ENCODE measurements around the gene PABPC1L.

Gene PABPC1L

DNA sequence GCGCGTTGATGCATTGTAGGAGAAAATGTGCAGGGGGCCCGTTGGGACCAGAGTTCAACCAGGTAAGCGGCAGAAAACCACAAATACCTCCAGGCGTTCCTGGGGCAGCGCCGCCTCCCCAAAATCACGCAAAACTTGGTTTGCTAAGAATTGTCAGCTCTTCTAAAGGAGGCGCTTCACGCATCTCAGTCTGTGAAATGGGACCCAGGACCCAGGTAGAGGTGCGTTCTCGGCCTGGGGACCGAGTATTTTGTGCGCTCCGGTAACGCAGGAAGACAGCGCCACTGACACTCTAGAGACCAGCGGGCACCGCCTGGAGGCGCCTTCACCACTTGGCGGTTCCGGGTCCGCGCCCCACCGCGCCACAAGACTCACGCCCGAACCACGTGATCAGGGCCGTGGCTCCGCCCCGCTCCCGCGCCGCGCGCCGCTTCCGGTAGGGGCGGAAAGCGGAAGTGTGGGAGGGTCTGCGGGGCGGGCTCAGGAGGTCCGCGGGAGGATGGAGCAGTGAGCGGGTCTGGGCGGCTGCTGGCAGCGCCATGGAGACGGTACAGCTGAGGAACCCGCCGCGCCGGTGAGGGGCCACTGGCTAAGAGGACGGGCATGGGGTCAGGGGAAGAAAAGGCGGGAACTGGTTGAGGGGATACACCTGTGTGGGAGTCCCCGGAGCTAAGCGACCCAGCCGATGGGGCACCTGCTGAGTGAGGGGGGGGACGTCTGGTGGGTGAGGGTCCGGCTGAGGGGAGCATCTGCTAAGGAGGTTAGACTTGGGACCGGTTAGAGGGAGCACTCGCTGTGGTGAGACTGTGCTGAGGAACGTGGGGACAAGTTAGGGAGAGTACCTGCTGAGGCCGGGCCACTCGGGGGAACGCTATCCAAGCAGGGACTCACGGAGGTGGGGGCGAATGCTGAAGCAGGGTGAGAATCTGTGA, 56.4 kb downstream of the PABPC1L start, which contains the start of gene STK4:
Gene STK4 (plus strand): TSS at position 483 of the 932 bp plus-strand sequence. CDS start 57 bp downstream, at position 540.
- peak; percentile 79 for DNase-seq (ENCODE audit: low read depth, low spot score)

DNA sequence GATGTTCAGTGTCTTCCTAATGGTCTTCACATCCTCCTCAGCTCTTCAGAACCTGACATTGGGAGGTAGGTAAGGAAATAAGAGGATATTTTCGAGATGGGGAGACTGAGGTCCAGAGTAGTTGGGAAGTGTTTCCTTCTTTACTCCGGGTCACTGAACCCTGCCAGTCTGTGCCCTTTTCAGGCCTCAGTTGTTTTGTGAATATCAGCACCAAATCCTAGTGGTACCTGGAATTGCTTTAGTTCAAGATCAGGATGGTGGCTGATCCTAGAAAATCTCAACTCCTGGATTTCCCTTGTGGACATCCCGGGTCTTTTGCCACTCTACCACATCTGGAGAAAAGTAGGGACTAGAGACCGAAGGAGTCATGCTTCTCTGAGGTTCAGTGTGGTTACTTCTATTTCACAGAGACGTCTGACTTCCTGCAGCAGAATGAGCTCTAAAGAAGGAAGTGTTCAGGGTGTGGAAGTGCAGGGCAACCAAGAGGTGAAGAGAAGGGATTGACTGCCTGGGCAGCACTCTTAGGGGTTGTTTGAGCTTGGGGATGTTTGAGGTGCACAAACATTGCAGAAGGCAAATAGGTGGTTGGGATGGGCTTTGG, 57.4 kb downstream of the PABPC1L start:
- no peak for DNase-seq (ENCODE audit: low read depth, low spot score)

DNA sequence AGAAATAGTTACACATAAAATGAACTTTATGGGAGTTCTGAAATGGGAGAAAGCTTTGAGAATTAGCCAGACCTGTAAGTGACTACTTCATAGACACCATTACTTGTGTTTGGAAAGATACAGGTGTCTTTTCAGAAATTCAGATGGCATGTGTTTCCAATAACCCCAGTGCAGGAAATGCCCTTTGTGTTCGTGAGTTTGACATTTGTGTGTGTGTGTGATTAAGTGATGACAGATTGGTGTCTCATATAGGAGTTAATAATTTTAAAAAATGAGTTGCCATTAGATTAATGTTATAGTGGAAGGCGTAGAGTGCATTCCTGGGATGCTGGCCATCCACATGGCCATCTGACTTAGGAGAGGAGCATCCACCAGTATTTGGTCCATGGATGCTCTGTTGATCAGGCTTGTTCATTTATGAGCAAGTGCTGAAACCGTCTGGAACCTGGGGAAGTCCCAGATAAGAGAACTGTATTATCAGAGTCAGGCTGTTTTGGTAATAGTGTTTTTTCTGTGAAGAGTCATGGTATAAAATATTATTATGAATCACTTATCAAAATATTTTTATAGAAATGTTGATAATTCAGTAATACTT, 59.5 kb downstream of the PABPC1L start:
- DNase-seq (ENCODE audit: low read depth, low spot score): no peak

- no peak for DNase-seq (ENCODE audit: low read depth, low spot score)
Measured at GRCh38 chr20:44970243-44970757, 60.4 kb downstream of the PABPC1L start.

DNA sequence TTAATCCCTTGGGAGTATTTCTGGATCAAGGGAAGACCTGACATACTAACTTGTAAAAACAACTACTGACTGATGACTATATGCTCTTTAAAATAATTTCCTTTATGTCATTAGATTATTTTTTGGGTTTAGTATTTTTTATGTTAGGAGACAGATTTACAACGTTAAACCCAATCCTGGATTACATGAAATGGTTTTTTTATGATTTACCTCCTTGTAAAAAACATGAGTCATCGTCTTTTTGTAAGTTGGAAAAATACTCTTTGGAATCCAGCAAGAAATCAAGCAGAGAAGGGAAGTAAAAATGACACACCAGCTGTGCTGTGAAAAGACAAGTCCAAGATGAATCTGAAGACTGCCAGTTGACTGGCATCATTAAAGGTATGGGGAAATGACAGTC, 63.2 kb downstream of the PABPC1L start:
- DNase-seq (ENCODE audit: low read depth, low spot score): no peak

DNA sequence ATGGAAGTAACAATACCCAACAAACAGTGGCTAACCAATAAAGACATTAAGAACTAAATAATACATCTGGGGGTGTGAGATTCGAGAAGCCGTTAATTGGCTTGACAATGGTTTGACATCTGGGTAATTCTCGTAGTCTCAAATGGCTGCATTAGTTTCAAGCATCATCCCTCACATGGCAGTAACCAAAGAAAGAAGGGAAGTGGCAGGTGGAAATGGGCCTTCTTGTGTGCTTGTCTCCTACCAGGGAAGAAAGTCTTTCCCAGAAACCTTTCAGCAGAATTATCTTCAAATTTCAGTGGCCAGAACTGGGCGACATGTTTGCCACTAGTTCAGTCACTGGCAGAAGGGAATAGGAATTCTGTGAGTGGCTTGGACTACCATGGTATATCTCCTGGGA, 66.8 kb downstream of the PABPC1L start:
- no peak for DNase-seq (ENCODE audit: low read depth, low spot score)

GRCh38 chr20:44979090-44979621, 69.3 kb downstream of the PABPC1L start:
- no peak for DNase-seq (ENCODE audit: low read depth, low spot score)

GRCh38 chr20:44981736-44982406, 72.0 kb downstream of the PABPC1L start:
- no peak for DNase-seq (ENCODE audit: low read depth, low spot score)

GRCh38 chr20:44983093-44983674, 73.3 kb downstream of the PABPC1L start:
- DNase-seq (ENCODE audit: low read depth, low spot score): no peak

DNA sequence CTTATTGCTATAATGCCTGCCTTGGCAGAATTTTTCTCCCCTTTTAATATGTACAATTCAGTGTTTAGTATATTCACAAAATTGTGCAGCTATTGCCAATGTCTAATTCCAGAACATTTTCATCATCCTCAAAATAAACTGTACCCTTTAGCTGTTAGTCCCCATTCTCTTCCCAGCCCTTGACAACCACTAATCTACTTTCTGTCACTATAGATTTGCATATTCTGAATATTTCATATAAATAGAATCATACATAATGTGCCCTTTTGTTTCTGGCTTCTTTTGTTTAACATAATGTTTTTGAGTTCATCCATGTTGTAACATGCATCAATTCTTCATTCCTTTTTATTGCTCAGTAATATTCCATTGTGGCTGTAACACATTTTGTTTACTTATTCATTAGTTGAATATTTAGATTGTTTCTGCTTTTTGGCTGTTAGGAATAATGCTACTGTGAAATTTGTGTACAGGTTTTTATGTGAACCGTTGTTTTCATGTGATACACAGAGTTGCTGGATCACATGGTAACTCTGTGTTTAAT, 78.8 kb downstream of the PABPC1L start:
- DNase-seq (ENCODE audit: low read depth, low spot score): no peak

Measured in smooth muscle cell of the brain vasculature (primary cell).